ENCODE measurements around the gene ATP2C2. TPM values are rescaled to one million over a fixed set of nuclear protein-coding genes. Genes with fewer than 3 reads are reported as not detected.
"Not testable (repeated sequence)": the region's sequence is repeated elsewhere in the genome, so short reads cannot be mapped to it uniquely, and the experiment has no call there.

The ATP2C2 gene
- total RNA-seq, 2 donors from 2014 or later, result 0.10 to 0.19 TPM

- DNase-seq (ENCODE audit: low spot score); intact Hi-C loops (cut with DNase I): not testable (repeated sequence)
These were observed 31.1 kb upstream of the ATP2C2 start for GRCh38 chr16:84337236-84337635.

GRCh38 chr16:84339311-84339710 is 29.0 kb upstream of the ATP2C2 start:
- intact Hi-C loops (cut with DNase I), result no loop called here
- peak; percentile 5 for DNase-seq (ENCODE audit: low spot score)

GRCh38 chr16:84339766-84340165 is 28.6 kb upstream of the ATP2C2 start:
- intact Hi-C loops (cut with DNase I), result no loop called here
- DNase-seq (ENCODE audit: low spot score), result peak; percentile 46

- peak; percentile 61 for DNase-seq (ENCODE audit: low spot score)
- intact Hi-C loops (cut with DNase I), result no loop called here
These were observed 27.9 kb upstream of the ATP2C2 start for GRCh38 chr16:84340325-84341040.

- DNase-seq (ENCODE audit: low spot score), result peak; percentile 44
- intact Hi-C loops (cut with DNase I), result no loop called here
These were observed 26.6 kb upstream of the ATP2C2 start for GRCh38 chr16:84341528-84342295.

GRCh38 chr16:84343800-84344199 is 24.5 kb upstream of the ATP2C2 start:
- intact Hi-C loops (cut with DNase I), result not testable (repeated sequence)
- peak; percentile 2 for DNase-seq (ENCODE audit: low spot score)

GRCh38 chr16:84344781-84345180 is 23.6 kb upstream of the ATP2C2 start:
- intact Hi-C loops (cut with DNase I), result no loop called here
- DNase-seq (ENCODE audit: low spot score), result peak; percentile 62

GRCh38 chr16:84347161-84347560 is 21.2 kb upstream of the ATP2C2 start:
- intact Hi-C loops (cut with DNase I), result no loop called here
- peak; percentile 44 for DNase-seq (ENCODE audit: low spot score)

- no peak for DNase-seq (ENCODE audit: low spot score)
- intact Hi-C loops (cut with DNase I), result no loop called here
These were observed 19.9 kb upstream of the ATP2C2 start for GRCh38 chr16:84348386-84348888.

- peak; percentile 16 for DNase-seq (ENCODE audit: low spot score)
- intact Hi-C loops (cut with DNase I), result no loop called here
These were observed 18.3 kb upstream of the ATP2C2 start for GRCh38 chr16:84349862-84350684.

- intact Hi-C loops (cut with DNase I), result no loop called here
- no peak for DNase-seq (ENCODE audit: low spot score)
These were observed 17.5 kb upstream of the ATP2C2 start for GRCh38 chr16:84350685-84351400.

- DNase-seq (ENCODE audit: low spot score), result no peak
- intact Hi-C loops (cut with DNase I), result no loop called here
These were observed 16.7 kb upstream of the ATP2C2 start for GRCh38 chr16:84351630-84352029.

- intact Hi-C loops (cut with DNase I), result no loop called here
- DNase-seq (ENCODE audit: low spot score), result no peak
These were observed 14.0 kb upstream of the ATP2C2 start for GRCh38 chr16:84354306-84354705.

- no peak for DNase-seq (ENCODE audit: low spot score)
- intact Hi-C loops (cut with DNase I), result no loop called here
These were observed 13.2 kb upstream of the ATP2C2 start for GRCh38 chr16:84355149-84355548.

GRCh38 chr16:84356176-84356575 is 12.2 kb upstream of the ATP2C2 start:
- intact Hi-C loops (cut with DNase I), result no loop called here
- no peak for DNase-seq (ENCODE audit: low spot score)

- no peak for DNase-seq (ENCODE audit: low spot score)
- intact Hi-C loops (cut with DNase I), result no loop called here
These were observed 11.7 kb upstream of the ATP2C2 start for GRCh38 chr16:84356591-84357116.

GRCh38 chr16:84357191-84357651 is 11.1 kb upstream of the ATP2C2 start:
- intact Hi-C loops (cut with DNase I), result no loop called here

GRCh38 chr16:84358601-84359295 is 9.6 kb upstream of the ATP2C2 start:
- DNase-seq (ENCODE audit: low spot score), result no peak
- intact Hi-C loops (cut with DNase I), result loop anchor here in 1 of 2 donors (2.0 kb wide), 1 partner anchor 46 kb away; no protein-coding TSS in a partner anchor

More at GRCh38 chr16:84357191-84357651, 11.1 kb upstream of the ATP2C2 start:
- no peak for DNase-seq (ENCODE audit: low spot score)

All from posterior vena cava (tissue), 2 donors.